Activated B cell treated with CpG ODN at 0.5 μM for 24 hours (primary cell): ENCODE measurements around the gene ARL10. TPM values are rescaled to one million over a fixed set of nuclear protein-coding genes. Genes with fewer than 3 reads are reported as not detected.

Experiments used
- ATAC-seq: fragments of 200-7000 bp; cut with Tn5 transposase; one replicate; pipeline ENCODE4 v1.10.0; 2021; ENCODE audit warnings: low read depth, mild to moderate bottlenecking, moderate library complexity
- CTCF ChIA-PET: fragments of 350-600 bp; sonication (Branson Sonifier 250); formaldehyde crosslinking; loops from one replicate; lab custom pipeline; 2021; ENCODE audit warnings: antibody characterized with exemption; lab: Charles Lee
- POLR2A ChIA-PET: fragments of 350-600 bp; sonication (Branson Sonifier 250); formaldehyde crosslinking; loops from one replicate; lab custom pipeline; 2021; ENCODE audit warnings: antibody characterized with exemption; lab: Charles Lee
- DNase-seq: peaks from one replicate; pipeline ENCODE4 v3.0.0; 2022
- H3K27ac Mint-ChIP-seq: one replicate; pipeline ENCODE4 v1.8.0; 2020; ENCODE audit warnings: mixed read lengths
- H3K27me3 Mint-ChIP-seq: one replicate; pipeline ENCODE4 v1.8.0; 2021; ENCODE audit warnings: mixed read lengths
- H3K36me3 Mint-ChIP-seq: one replicate; pipeline ENCODE4 v1.8.0; 2021; ENCODE audit warnings: low read depth, mixed read lengths
- H3K4me1 Mint-ChIP-seq: one replicate; pipeline ENCODE4 v1.8.0; 2021; ENCODE audit warnings: mixed read lengths
- H3K4me3 Mint-ChIP-seq: one replicate; pipeline ENCODE4 v1.8.0; 2020; ENCODE audit warnings: mild to moderate bottlenecking, mixed read lengths
- H3K9me3 Mint-ChIP-seq: one replicate; pipeline ENCODE4 v1.8.0; 2020; ENCODE audit warnings: mixed read lengths
- CTCF ChIP-seq: fragments of 200-600 bp; IDR thresholded peaks from one replicate; pipeline ENCODE4 v1.8.0; 2022; ENCODE audit warnings: antibody characterized with exemption, mild to moderate bottlenecking
- intact Hi-C: fragments of 100-400 bp; cut with micrococcal nuclease; formaldehyde crosslinking; loops from one replicate; pipeline ENCODE4 v1.15.1; 2024
- total RNA-seq: library from RNA; stranded (reverse); gene quantifications from 2 replicates; pipeline ENCODE4 v1.2.3, GENCODE V29; 2022

Gene ARL10
- total RNA-seq, 1 donor from 2014 or later, result 14.3 TPM

- Mint-ChIP-seq H3K4me3 (no peak overlapping the region), H3K4me1 (peaks cover 10% of the 10 kb centered on the region), H3K27me3 (no peaks in the 10 kb centered on the region), H3K36me3 (peaks cover 54% of the 10 kb centered on the region), H3K27ac (peak overlapping the region; percentile 10), H3K9me3 (no peaks in the 10 kb centered on the region)
- DNase-seq (no peak), ATAC-seq (peak; percentile 79)
- ChIA-PET CTCF (interaction anchor here (1.2 kb wide), 1 partner anchor 18 kb away, joined by 3 read pairs; no protein-coding TSS in a partner anchor), POLR2A (no interaction called here)
- no peak for TF ChIP-seq CTCF
- intact Hi-C loops, result loop anchor here (2.0 to 10.0 kb wide), 2 partner anchors 15 to 755 kb away; partner anchors contain the start of genes ARL10 and NSD1
Measured at GRCh38 chr5:176379881-176380280, 14.6 kb downstream of the ARL10 start.

- no peak for DNase-seq
- ChIA-PET CTCF (no interaction called here), POLR2A (interaction anchor here (1.2 kb wide), 1 partner anchor 20 kb away, joined by 3 read pairs; the partner anchor contains the start of gene KIAA1191)
- H3K4me3 Mint-ChIP-seq, result no peak overlapping the region
- H3K4me1 Mint-ChIP-seq, result peaks cover 12% of the 10 kb centered on the region
- H3K27me3 Mint-ChIP-seq, result no peaks in the 10 kb centered on the region
- TF ChIP-seq CTCF, result no peak
- no peak for ATAC-seq
- no peak overlapping the region for H3K27ac Mint-ChIP-seq
- no peaks in the 10 kb centered on the region for H3K9me3 Mint-ChIP-seq
- H3K36me3 Mint-ChIP-seq, result peaks cover 68% of the 10 kb centered on the region
- intact Hi-C loops, result loop anchor here (2.0 to 10.0 kb wide), 2 partner anchors 17 to 753 kb away; partner anchors contain the start of genes ARL10 and NSD1
Measured at GRCh38 chr5:176381423-176381822, 16.1 kb downstream of the ARL10 start.

- ChIA-PET POLR2A (interaction anchor here (1.2 kb wide), 1 partner anchor 20 kb away, joined by 3 read pairs; the partner anchor contains the start of gene KIAA1191), CTCF (no interaction called here)
- Mint-ChIP-seq H3K4me1 (peaks cover 18% of the 10 kb centered on the region), H3K4me3 (no peak overlapping the region), H3K27ac (no peak overlapping the region), H3K36me3 (peaks cover 71% of the 10 kb centered on the region), H3K9me3 (no peaks in the 10 kb centered on the region), H3K27me3 (no peaks in the 10 kb centered on the region)
- ATAC-seq, result no peak
- intact Hi-C loops, result loop anchor here (2.0 to 10.0 kb wide), 2 partner anchors 17 to 753 kb away; partner anchors contain the start of genes ARL10 and NSD1
- no peak for DNase-seq
- no peak for TF ChIP-seq CTCF
Measured at GRCh38 chr5:176381979-176382378, 16.7 kb downstream of the ARL10 start.

- TF ChIP-seq CTCF, result no peak
- no peak overlapping the region for H3K4me3 Mint-ChIP-seq
- DNase-seq (no peak), ATAC-seq (no peak)
- POLR2A ChIA-PET, result interaction anchor here (1.2 kb wide), 1 partner anchor 21 kb away, joined by 3 read pairs; the partner anchor contains the start of gene KIAA1191
- H3K36me3 Mint-ChIP-seq, result peaks cover 75% of the 10 kb centered on the region
- intact Hi-C loops, result loop anchor here (10.0 kb wide), 1 partner anchor 752 kb away; the partner anchor contains the start of gene NSD1
- H3K27ac Mint-ChIP-seq, result no peak overlapping the region
- CTCF ChIA-PET, result no interaction called here
- H3K27me3 Mint-ChIP-seq, result no peaks in the 10 kb centered on the region
- peaks cover 25% of the 10 kb centered on the region for H3K4me1 Mint-ChIP-seq
- H3K9me3 Mint-ChIP-seq, result no peaks in the 10 kb centered on the region
Measured at GRCh38 chr5:176382721-176383120, 17.4 kb downstream of the ARL10 start.

- H3K4me3 Mint-ChIP-seq, result no peak overlapping the region
- no peak overlapping the region for H3K27ac Mint-ChIP-seq
- no peaks in the 10 kb centered on the region for H3K9me3 Mint-ChIP-seq
- ATAC-seq (no peak), DNase-seq (no peak)
- no peak for TF ChIP-seq CTCF
- H3K27me3 Mint-ChIP-seq, result no peaks in the 10 kb centered on the region
- peaks cover 30% of the 10 kb centered on the region for H3K4me1 Mint-ChIP-seq
- ChIA-PET CTCF (no interaction called here), POLR2A (interaction anchor here (0.7 kb wide), 1 partner anchor 159 kb away, joined by 3 read pairs; no protein-coding TSS in a partner anchor)
- peaks cover 82% of the 10 kb centered on the region for H3K36me3 Mint-ChIP-seq
- intact Hi-C loops, result loop anchor here (10.0 kb wide), 1 partner anchor 751 kb away; the partner anchor contains the start of gene NSD1
Measured at GRCh38 chr5:176383248-176383905, 18.1 kb downstream of the ARL10 start.
